GM12872 (cell line): Measurements from ENCODE around the gene ZNF335.

ENCODE experiments used
- CTCF ChIP-seq: IDR thresholded peaks from 3 replicates; pipeline ENCODE4 v1.5.1; 2011; ENCODE audit warnings: low read depth, mild to moderate bottlenecking, low read length, moderate library complexity; ENCODE audit not compliant: insufficient read depth

Gene ZNF335

GRCh38 chr20:46006022-46006705 is 34.2 kb upstream of the ZNF335 start:
- TF ChIP-seq CTCF = no peak

GRCh38 chr20:46004889-46005473 is 33.0 kb upstream of the ZNF335 start:
- no peak for TF ChIP-seq CTCF

- TF ChIP-seq CTCF = no peak
These were observed 32.2 kb upstream of the ZNF335 start for GRCh38 chr20:46004187-46004586.

- TF ChIP-seq CTCF = no peak
These were observed 30.0 kb upstream of the ZNF335 start for GRCh38 chr20:46002008-46002407.

- no peak for TF ChIP-seq CTCF
These were observed 29.5 kb upstream of the ZNF335 start for GRCh38 chr20:46001498-46001897.

GRCh38 chr20:46000262-46000996 is 28.4 kb upstream of the ZNF335 start:
- TF ChIP-seq CTCF = no peak

GRCh38 chr20:45999557-46000261 is 27.7 kb upstream of the ZNF335 start:
- no peak for TF ChIP-seq CTCF
